BJ (cell line): Measurements from ENCODE around the gene MED26. TPM values are rescaled to one million over a fixed set of nuclear protein-coding genes. Genes with fewer than 3 reads are reported as not detected.

Experiments used
- CTCF ChIA-PET: fragments of 350-600 bp; formaldehyde crosslinking; extraction: SDS; loops from one replicate; lab custom pipeline; 2021; ENCODE audit warnings: antibody characterized with exemption, inconsistent platforms; lab: Yijun Ruan, JAX
- POLR2A ChIA-PET: fragments of 300-600 bp; sonication (Branson Sonifier 250); formaldehyde crosslinking; extraction: SDS; loops from one replicate; lab custom pipeline; 2021; ENCODE audit warnings: antibody characterized with exemption; lab: Charles Lee
- DNase-seq: peaks from one replicate; pipeline ENCODE4 v3.0.0-alpha.2; 2011; ENCODE audit warnings: low read depth
- H3K27me3 ChIP-seq: 2 replicates; pipeline ENCODE4 v1.6.0; 2011; ENCODE audit warnings: low read length; ENCODE audit not compliant: control insufficient read depth, insufficient read depth
- H3K36me3 ChIP-seq: 2 replicates; pipeline ENCODE4 v1.5.1; 2011; ENCODE audit warnings: low read length; ENCODE audit not compliant: control insufficient read depth, insufficient read depth
- H3K4me3 ChIP-seq: 2 replicates; pipeline ENCODE4 v1.5.1; 2011; ENCODE audit warnings: low read depth, mild to moderate bottlenecking, control low read depth, low read length
- CTCF ChIP-seq: IDR thresholded peaks from 2 replicates; pipeline ENCODE4 v1.5.1; 2011; ENCODE audit warnings: low read depth, mild to moderate bottlenecking, control low read depth, inconsistent platforms, low read length, moderate library complexity; ENCODE audit not compliant: insufficient read depth
- polyA plus RNA-seq: library from polyadenylated mRNA; depleted of rRNA; stranded (reverse); fragments of >200 nt; gene quantifications from 2 replicates; pipeline ENCODE4 v1.2.3, GENCODE V29; 2011

Gene MED26
- polyA plus RNA-seq, 1 experiment, result 3.9 TPM

GRCh38 chr19:16615808-16616207, 12.2 kb downstream of the MED26 start:
- no peaks in the 10 kb centered on the region for H3K36me3 ChIP-seq
- DNase-seq, result no peak
- POLR2A ChIA-PET, result no interaction called here
- H3K4me3 ChIP-seq, result no peak overlapping the region
- TF ChIP-seq CTCF, result no peak
- no peaks in the 10 kb centered on the region for H3K27me3 ChIP-seq
- CTCF ChIA-PET, result no interaction called here

- H3K27me3 ChIP-seq, result no peaks in the 10 kb centered on the region
- ChIA-PET POLR2A (no interaction called here), CTCF (interaction anchor here (1.1 kb wide), 1 partner anchor 38 kb away, joined by 3 read pairs; no protein-coding TSS in a partner anchor)
- no peak overlapping the region for H3K4me3 ChIP-seq
- no peaks in the 10 kb centered on the region for H3K36me3 ChIP-seq
- TF ChIP-seq CTCF, result no peak
- no peak for DNase-seq
These were observed 13.1 kb downstream of the MED26 start for GRCh38 chr19:16614941-16615340.

- no peak for TF ChIP-seq CTCF
- Histone ChIP-seq H3K27me3 (no peaks in the 10 kb centered on the region), H3K4me3 (no peak overlapping the region), H3K36me3 (no peaks in the 10 kb centered on the region)
- POLR2A ChIA-PET, result no interaction called here
- CTCF ChIA-PET, result interaction anchor here (1.1 kb wide), 1 partner anchor 37 kb away, joined by 3 read pairs; no protein-coding TSS in a partner anchor
- DNase-seq, result no peak
These were observed 14.2 kb downstream of the MED26 start for GRCh38 chr19:16613841-16614240.

GRCh38 chr19:16612636-16613035, 15.4 kb downstream of the MED26 start:
- Histone ChIP-seq H3K27me3 (no peaks in the 10 kb centered on the region), H3K36me3 (no peaks in the 10 kb centered on the region), H3K4me3 (no peak overlapping the region)
- TF ChIP-seq CTCF, result no peak
- ChIA-PET POLR2A (no interaction called here), CTCF (no interaction called here)
- DNase-seq, result no peak

GRCh38 chr19:16611121-16611520, 16.9 kb downstream of the MED26 start:
- ChIA-PET POLR2A (no interaction called here), CTCF (no interaction called here)
- DNase-seq, result no peak
- H3K36me3 ChIP-seq, result no peaks in the 10 kb centered on the region
- TF ChIP-seq CTCF, result no peak
- H3K4me3 ChIP-seq, result no peak overlapping the region
- H3K27me3 ChIP-seq, result no peaks in the 10 kb centered on the region
